Calu3 (cell line): ENCODE results near the gene SULT4A1. TPM values are rescaled to one million over a fixed set of nuclear protein-coding genes. Genes with fewer than 3 reads are reported as not detected.
"Not testable (repeated sequence)": the region's sequence is repeated elsewhere in the genome, so short reads cannot be mapped to it uniquely, and the experiment has no call there.

Experiments used
- BruUV-seq: library from RNA; stranded (reverse); fragments of 400-500 nt; replicated peaks from 2 replicates; lab custom pipeline; 2021; lab: Mats Ljungman, UMichigan
- CTCF ChIA-PET: fragments of 300-600 bp; sonication (Branson Sonifier 250); formaldehyde crosslinking; loops from one replicate; lab custom pipeline; 2022; ENCODE audit warnings: antibody characterized with exemption; lab: Charles Lee
- DNase-seq: peaks from one replicate; pipeline ENCODE4 v3.0.0; 2022
- H3K27ac Mint-ChIP-seq: one replicate; pipeline ENCODE4 v1.8.0; 2022; ENCODE audit warnings: mixed read lengths; ENCODE audit not compliant: unreplicated experiment
- H3K27me3 Mint-ChIP-seq: one replicate; pipeline ENCODE4 v1.8.0; 2022; ENCODE audit warnings: mixed read lengths; ENCODE audit not compliant: unreplicated experiment
- H3K36me3 Mint-ChIP-seq: one replicate; pipeline ENCODE4 v1.8.0; 2022; ENCODE audit warnings: mild to moderate bottlenecking, moderate library complexity, mixed read lengths; ENCODE audit not compliant: insufficient read depth, unreplicated experiment
- H3K4me1 Mint-ChIP-seq: one replicate; pipeline ENCODE4 v1.8.0; 2022; ENCODE audit warnings: mild to moderate bottlenecking, low read depth, mixed read lengths; ENCODE audit not compliant: unreplicated experiment
- H3K4me3 Mint-ChIP-seq: one replicate; pipeline ENCODE4 v1.8.0; 2022; ENCODE audit warnings: mild to moderate bottlenecking, low read depth, moderate library complexity, mixed read lengths; ENCODE audit not compliant: unreplicated experiment
- H3K9me3 Mint-ChIP-seq: one replicate; pipeline ENCODE4 v1.8.0; 2022; ENCODE audit warnings: low read depth, mixed read lengths; ENCODE audit not compliant: unreplicated experiment
- CTCF ChIP-seq: fragments of 200-600 bp; IDR thresholded peaks from one replicate; pipeline ENCODE4 v1.8.0; 2022; ENCODE audit warnings: antibody characterized with exemption; ENCODE audit not compliant: unreplicated experiment
- intact Hi-C: fragments of 100-400 bp; cut with micrococcal nuclease; formaldehyde crosslinking; loops from one replicate; pipeline ENCODE4 v1.10.0; 2022; ENCODE audit not compliant: unreplicated experiment
- total RNA-seq: library from RNA; stranded (reverse); gene quantifications from 2 replicates; pipeline ENCODE4 v1.2.3, GENCODE V29; 2022

The SULT4A1 gene
- total RNA-seq, 1 experiment from 2014 or later: 9.1 TPM

GRCh38 chr22:43869799-43870198 is 7.5 kb upstream of the SULT4A1 start:
- no peaks in the 10 kb centered on the region for H3K4me1 Mint-ChIP-seq
- DNase-seq: no peak
- peaks cover 65% of the 10 kb centered on the region for H3K27me3 Mint-ChIP-seq
- no TSS peak for BruUV-seq
- no peak overlapping the region for H3K4me3 Mint-ChIP-seq
- no peak overlapping the region for H3K27ac Mint-ChIP-seq
- TF ChIP-seq CTCF: no peak
- CTCF ChIA-PET: no interaction called here
- H3K36me3 Mint-ChIP-seq: no peaks in the 10 kb centered on the region
- no peaks in the 10 kb centered on the region for H3K9me3 Mint-ChIP-seq
- intact Hi-C loops: no loop called here

- intact Hi-C loops, H3K9me3 Mint-ChIP-seq, H3K4me3 Mint-ChIP-seq, CTCF ChIA-PET, DNase-seq, H3K36me3 Mint-ChIP-seq, BruUV-seq, H3K27ac Mint-ChIP-seq, H3K4me1 Mint-ChIP-seq: not testable (repeated sequence)
- peaks cover 65% of the 10 kb centered on the region for H3K27me3 Mint-ChIP-seq
These were observed 6.7 kb upstream of the SULT4A1 start for GRCh38 chr22:43869001-43869400.

GRCh38 chr22:43867839-43868635 is 5.7 kb upstream of the SULT4A1 start:
- intact Hi-C loops: no loop called here
- H3K9me3 Mint-ChIP-seq: no peaks in the 10 kb centered on the region

GRCh38 chr22:43862882-43863202 is 529 bp upstream of the SULT4A1 start:
- peak overlapping the region; percentile 92 for H3K27ac Mint-ChIP-seq
- BruUV-seq: TSS peak; percentile 77

More at GRCh38 chr22:43867839-43868635, 5.7 kb upstream of the SULT4A1 start:
- peak; percentile 67 for DNase-seq
- Mint-ChIP-seq H3K36me3 (peaks cover 2% of the 10 kb centered on the region), H3K27me3 (peaks cover 63% of the 10 kb centered on the region), H3K27ac (no peak overlapping the region), H3K4me3 (no peak overlapping the region), H3K4me1 (no peaks in the 10 kb centered on the region)
- no TSS peak for BruUV-seq
- no peak for TF ChIP-seq CTCF
- CTCF ChIA-PET: interaction anchor here (0.6 to 1.0 kb wide), 2 partner anchors 15 to 17 kb away, joined by 3 read pairs; no protein-coding TSS in a partner anchor

More at GRCh38 chr22:43862882-43863202, 529 bp upstream of the SULT4A1 start:
- CTCF ChIA-PET: interaction anchor here (0.6 kb wide), 1 partner anchor 613 kb away, joined by 3 read pairs; no protein-coding TSS in a partner anchor
- Mint-ChIP-seq H3K4me1 (no peaks in the 10 kb centered on the region), H3K9me3 (no peaks in the 10 kb centered on the region), H3K36me3 (peaks cover 16% of the 10 kb centered on the region), H3K4me3 (peak overlapping the region; percentile 75), H3K27me3 (peaks cover 35% of the 10 kb centered on the region)
- no peak for DNase-seq
- TF ChIP-seq CTCF: no peak
- intact Hi-C loops: no loop called here
